Natural killer cell (primary cell): ENCODE results near the gene LRSAM1. TPM values are rescaled to one million over a fixed set of nuclear protein-coding genes. Genes with fewer than 3 reads are reported as not detected.

Source experiments
- ATAC-seq, 3 donors: fragments of 150-1000 bp in 2 of 3; fragments of 200-7000 bp in 1 of 3; cut with Tn5 transposase; 1 replicate in 1 of 3; 2 replicates in 2 of 3; pipeline ENCODE4 v1.10.0; 2021; ENCODE audit warnings: mild to moderate bottlenecking in 2 of 3, moderate library complexity in 2 of 3
- DNase-seq, 2 donors: peaks; one replicate each; pipeline versions ENCODE4 v3.0.0 to v3.0.0-alpha.2; 2013 to 2021; ENCODE audit warnings: mixed read lengths in 1 of 2
- H3K27ac ChIP-seq: one replicate; pipeline ENCODE4 v1.5.1; 2013; ENCODE audit warnings: mild to moderate bottlenecking, low read length
- H3K27me3 ChIP-seq: one replicate; pipeline ENCODE4 v1.6.1; 2013; ENCODE audit warnings: low read length; ENCODE audit not compliant: control insufficient read depth, insufficient read depth
- H3K36me3 ChIP-seq: one replicate; pipeline ENCODE4 v1.6.1; 2013; ENCODE audit warnings: low read length; ENCODE audit not compliant: control insufficient read depth, insufficient read depth
- H3K4me1 ChIP-seq: one replicate; pipeline ENCODE4 v1.6.1; 2013; ENCODE audit warnings: low read length; ENCODE audit not compliant: control insufficient read depth, insufficient read depth
- H3K4me3 ChIP-seq: one replicate; pipeline ENCODE4 v1.5.1; 2013; ENCODE audit warnings: low read length
- H3K9me3 ChIP-seq: one replicate; pipeline ENCODE4 v1.6.1; 2013; ENCODE audit warnings: low read length; ENCODE audit not compliant: control insufficient read depth, insufficient read depth
- H3K27ac Mint-ChIP-seq, 2 donors: one replicate each; pipeline ENCODE4 v1.8.0; 2022; ENCODE audit warnings: mild to moderate bottlenecking in 2 of 2, mixed read lengths in 2 of 2, moderate library complexity in 1 of 2
- H3K27me3 Mint-ChIP-seq, 2 donors: one replicate each; pipeline ENCODE4 v1.8.0; 2022; ENCODE audit warnings: low read depth in 2 of 2, mixed read lengths in 2 of 2
- H3K36me3 Mint-ChIP-seq: one replicate; pipeline ENCODE4 v1.8.0; 2022; ENCODE audit warnings: mixed read lengths
- H3K4me1 Mint-ChIP-seq, 2 donors: one replicate each; pipeline ENCODE4 v1.8.0; 2022; ENCODE audit warnings: mixed read lengths in 2 of 2
- H3K4me3 Mint-ChIP-seq: one replicate; pipeline ENCODE4 v1.8.0; 2022; ENCODE audit warnings: mild to moderate bottlenecking, moderate library complexity, mixed read lengths
- H3K9me3 Mint-ChIP-seq, 2 donors: one replicate each; pipeline ENCODE4 v1.8.0; 2022; ENCODE audit warnings: mixed read lengths in 2 of 2
- WGBS: methylation state at CpG from one replicate; pipeline ENCODE4 v1.1.7; 2013; ENCODE audit warnings: missing lambda C conversion rate; ENCODE audit not compliant: insufficient coverage; 5-methylcytosine and 5-hydroxymethylcytosine counted together
- intact Hi-C: fragments of 100-400 bp; cut with micrococcal nuclease; formaldehyde crosslinking; loops from one replicate; pipeline ENCODE4 v1.14.2; 2022
- total RNA-seq, 4 donors: library from RNA; stranded (reverse); fragments of 120-200 nt in 1 of 4; gene quantifications; one replicate each; pipeline versions ENCODE4 v1.2.3 to v1.2.4, GENCODE V29; 2013 to 2022
- TF ChIP-seq, protein P1 (sequence below): fragments of 200-600 bp; IDR thresholded peaks from one replicate; pipeline ENCODE4 v1.8.0; 2022; ENCODE audit warnings: antibody characterized with exemption

The LRSAM1 gene
- total RNA-seq, 3 donors from 2014 or later (not counting 1 experiment from before 2014, with no cell fraction given) = 17.4 to 24.6 (median 20.7) TPM

DNA sequence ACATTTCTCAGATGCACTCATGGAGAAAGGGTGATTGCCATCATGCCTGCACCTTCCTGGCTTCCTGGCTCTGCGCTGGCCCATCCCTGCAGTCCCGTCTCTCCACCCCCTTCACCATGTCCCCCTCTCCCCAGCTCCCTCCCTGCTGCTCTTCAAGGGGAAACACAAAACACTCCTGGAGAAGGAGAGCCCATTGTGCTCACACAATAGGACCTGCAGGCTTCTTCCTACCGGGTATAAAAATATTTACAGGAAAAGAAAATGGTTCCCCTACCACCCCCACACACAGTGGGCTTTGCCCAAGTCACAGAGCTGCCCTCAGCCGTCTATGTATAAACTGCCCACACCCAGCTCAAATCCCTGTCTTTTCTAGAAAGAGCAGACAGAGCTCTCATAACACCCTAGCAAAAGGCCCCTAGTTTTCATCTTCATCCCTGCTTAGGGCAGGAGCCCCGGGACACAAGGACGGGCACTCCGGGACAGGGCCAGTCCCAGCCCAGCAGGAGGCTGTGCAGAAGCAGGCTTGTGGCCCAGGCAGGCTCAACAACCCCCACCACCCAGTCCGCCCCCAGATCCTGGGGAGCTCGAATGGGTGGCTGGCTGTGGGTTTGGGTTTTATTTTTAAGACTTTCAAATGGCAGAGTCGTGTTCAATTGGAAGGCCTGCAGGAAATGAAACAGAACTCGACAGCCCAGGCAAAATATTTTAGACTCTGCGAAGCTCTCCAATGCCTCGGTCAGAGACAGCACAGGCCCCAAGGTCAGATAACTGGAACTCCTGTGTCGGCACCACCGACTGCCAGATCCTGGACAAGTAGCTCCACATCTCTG is 77.3 kb downstream of the LRSAM1 start:
- no peaks in the 10 kb centered on the region for H3K27me3 ChIP-seq
- WGBS = 84% methylated on average over 13 of the region's 15 CpGs
- H3K27ac ChIP-seq = no peak overlapping the region
- Mint-ChIP-seq H3K9me3 (peaks cover 0 to 4% of the 10 kb centered on the region in 2 donors), H3K4me3 (no peak overlapping the region), H3K27me3 (no peaks in the 10 kb centered on the region), H3K27ac (no peak overlapping the region), H3K4me1 (no peaks in the 10 kb centered on the region), H3K36me3 (no peaks in the 10 kb centered on the region)
- intact Hi-C loops = no loop called here
- no peaks in the 10 kb centered on the region for H3K4me1 ChIP-seq
- TF ChIP-seq, protein P1, sequence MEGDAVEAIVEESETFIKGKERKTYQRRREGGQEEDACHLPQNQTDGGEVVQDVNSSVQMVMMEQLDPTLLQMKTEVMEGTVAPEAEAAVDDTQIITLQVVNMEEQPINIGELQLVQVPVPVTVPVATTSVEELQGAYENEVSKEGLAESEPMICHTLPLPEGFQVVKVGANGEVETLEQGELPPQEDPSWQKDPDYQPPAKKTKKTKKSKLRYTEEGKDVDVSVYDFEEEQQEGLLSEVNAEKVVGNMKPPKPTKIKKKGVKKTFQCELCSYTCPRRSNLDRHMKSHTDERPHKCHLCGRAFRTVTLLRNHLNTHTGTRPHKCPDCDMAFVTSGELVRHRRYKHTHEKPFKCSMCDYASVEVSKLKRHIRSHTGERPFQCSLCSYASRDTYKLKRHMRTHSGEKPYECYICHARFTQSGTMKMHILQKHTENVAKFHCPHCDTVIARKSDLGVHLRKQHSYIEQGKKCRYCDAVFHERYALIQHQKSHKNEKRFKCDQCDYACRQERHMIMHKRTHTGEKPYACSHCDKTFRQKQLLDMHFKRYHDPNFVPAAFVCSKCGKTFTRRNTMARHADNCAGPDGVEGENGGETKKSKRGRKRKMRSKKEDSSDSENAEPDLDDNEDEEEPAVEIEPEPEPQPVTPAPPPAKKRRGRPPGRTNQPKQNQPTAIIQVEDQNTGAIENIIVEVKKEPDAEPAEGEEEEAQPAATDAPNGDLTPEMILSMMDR = no peak
- H3K36me3 ChIP-seq = no peaks in the 10 kb centered on the region
- DNase-seq = no peak
- ATAC-seq = no peak
- H3K9me3 ChIP-seq = peaks cover 22% of the 10 kb centered on the region
- no peak overlapping the region for H3K4me3 ChIP-seq

DNA sequence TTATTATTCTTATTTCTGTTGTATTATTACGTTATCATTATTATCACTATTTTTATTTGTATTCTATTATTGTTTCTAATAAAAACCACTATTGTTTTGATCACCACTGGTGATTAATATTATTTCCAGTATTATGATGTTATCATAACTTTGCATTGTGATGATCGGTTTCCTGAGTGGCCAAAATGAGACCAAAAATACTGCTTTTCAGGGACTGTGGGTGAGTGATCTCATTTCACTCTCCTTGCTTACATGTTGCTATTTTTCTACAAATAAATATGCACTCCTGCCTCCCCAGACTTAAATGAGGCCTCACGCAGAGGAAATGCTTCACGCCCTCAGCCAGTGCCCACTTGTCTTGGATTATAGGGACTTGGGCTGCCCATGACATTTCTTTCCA is 78.4 kb downstream of the LRSAM1 start:
- no peak for ATAC-seq
- intact Hi-C loops = no loop called here
- Histone ChIP-seq H3K27ac (no peak overlapping the region), H3K9me3 (peaks cover 13% of the 10 kb centered on the region), H3K36me3 (no peaks in the 10 kb centered on the region), H3K27me3 (no peaks in the 10 kb centered on the region), H3K4me3 (no peak overlapping the region), H3K4me1 (no peaks in the 10 kb centered on the region)
- Mint-ChIP-seq H3K4me3 (no peak overlapping the region), H3K36me3 (no peaks in the 10 kb centered on the region), H3K27me3 (no peaks in the 10 kb centered on the region), H3K9me3 (peaks cover 0 to 4% of the 10 kb centered on the region in 2 donors), H3K27ac (no peak overlapping the region), H3K4me1 (no peaks in the 10 kb centered on the region)
- TF ChIP-seq, protein P1 = no peak
- WGBS = 94% methylated on average over 3 of the region's 4 CpGs
- DNase-seq = no peak

DNA sequence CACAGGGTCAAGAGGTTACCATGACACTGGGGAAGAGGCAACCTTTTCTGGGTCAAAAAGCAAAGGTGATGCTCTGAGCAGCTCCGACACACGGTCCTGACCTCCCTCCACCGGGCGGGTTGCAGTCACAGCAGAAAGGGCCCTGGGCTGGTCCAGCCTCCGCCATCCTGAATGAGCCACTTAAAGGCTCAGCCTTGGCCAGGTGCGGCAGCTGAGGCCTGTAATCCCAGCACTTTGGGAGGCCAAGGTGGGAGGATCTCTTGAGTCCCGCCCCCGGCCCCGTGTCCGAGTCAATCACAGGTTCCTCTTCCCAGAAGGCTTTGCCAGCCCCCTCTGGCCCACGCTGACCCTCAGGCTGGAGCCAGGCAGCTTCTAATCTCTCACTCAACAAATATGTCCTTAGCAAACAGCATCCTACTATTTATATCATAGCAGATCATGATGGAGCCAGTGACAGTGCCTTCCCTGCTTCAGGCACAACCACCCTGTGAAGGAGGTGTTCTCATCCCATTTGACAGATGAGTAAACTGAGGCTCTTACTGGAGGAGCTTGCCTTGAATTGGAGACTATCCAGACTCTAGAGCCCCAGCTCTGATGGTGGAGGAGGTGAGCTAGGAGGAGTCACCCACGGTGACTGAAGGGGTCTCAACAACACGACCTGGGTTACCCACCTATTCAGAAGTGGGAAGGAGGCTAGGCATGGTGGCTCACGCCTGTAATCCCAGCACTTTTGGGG is 79.1 kb downstream of the LRSAM1 start:
- H3K4me1 Mint-ChIP-seq = no peaks in the 10 kb centered on the region
- H3K9me3 Mint-ChIP-seq = no peaks in the 10 kb centered on the region
- no peak overlapping the region for H3K27ac ChIP-seq
- no peak for ATAC-seq
- 94% methylated on average over 14 of the region's 14 CpGs for WGBS
- H3K36me3 Mint-ChIP-seq = no peaks in the 10 kb centered on the region
- H3K9me3 ChIP-seq = peaks cover 6% of the 10 kb centered on the region
- H3K27ac Mint-ChIP-seq = no peak overlapping the region
- no peaks in the 10 kb centered on the region for H3K4me1 ChIP-seq
- no peak overlapping the region for H3K4me3 Mint-ChIP-seq
- intact Hi-C loops = no loop called here
- TF ChIP-seq, protein P1 = no peak
- no peak for DNase-seq
- no peaks in the 10 kb centered on the region for H3K27me3 Mint-ChIP-seq
- H3K36me3 ChIP-seq = no peaks in the 10 kb centered on the region
- no peak overlapping the region for H3K4me3 ChIP-seq
- H3K27me3 ChIP-seq = no peaks in the 10 kb centered on the region
